Prostate gland (tissue), 2 donors: ENCODE results near the gene TMEM204. TPM values are rescaled to one million over a fixed set of nuclear protein-coding genes. Genes with fewer than 3 reads are reported as not detected.

Experiments used
- DNase-seq: peaks from one replicate; pipeline ENCODE4 v3.0.0-alpha.2; 2019; ENCODE audit warnings: low spot score
- H3K27ac ChIP-seq, 2 donors: fragments of 200-600 bp; sonication (generic); 2 replicates each; pipeline ENCODE4 v1.5.1; 2017 to 2019
- H3K27me3 ChIP-seq: fragments of 200-600 bp; sonication (generic); replicated peaks from 2 replicates; pipeline ENCODE4 v1.5.1; 2019; ENCODE audit not compliant: insufficient read depth
- H3K36me3 ChIP-seq, 2 donors: fragments of 200-600 bp; sonication (generic); 1 replicate in 1 of 2; 2 replicates in 1 of 2; pipeline versions ENCODE4 v1.5.1 to v1.8.1; 2017 to 2019
- H3K4me1 ChIP-seq: fragments of 200-600 bp; sonication (generic); replicated peaks from 2 replicates; pipeline ENCODE4 v1.5.1; 2019
- H3K4me3 ChIP-seq, 2 donors: fragments of 200-600 bp; sonication (generic); 2 replicates each; pipeline ENCODE4 v1.5.1; 2017 to 2019
- H3K9me3 ChIP-seq: fragments of 200-600 bp; sonication (generic); 2 replicates; pipeline ENCODE4 v1.5.1; 2017
- POLR2A ChIP-seq: fragments of 450-650 bp; IDR thresholded peaks from one replicate; pipeline ENCODE4 v1.6.1; 2016; ENCODE audit warnings: antibody characterized with exemption, mild to moderate bottlenecking
- POLR2AphosphoS5 ChIP-seq: sonication (generic); formaldehyde crosslinking; IDR thresholded peaks from one replicate; pipeline ENCODE4 v1.6.1; 2017; ENCODE audit warnings: antibody characterized with exemption
- WGBS: methylation state at CpG from one replicate; pipeline ENCODE4 v1.1.5; 2018; 5-methylcytosine and 5-hydroxymethylcytosine counted together
- intact Hi-C: fragments of 100-400 bp; cut with DNase I; formaldehyde crosslinking; loops from one replicate; pipeline ENCODE4 v1.14.2; 2022
- total RNA-seq, 2 donors: library from RNA; depleted of rRNA; stranded (reverse); fragments of >200 nt; gene quantifications; one replicate each; pipeline ENCODE4 v1.1.0, GENCODE V29; 2016
- TF ChIP-seq, protein P1 (sequence below), 4 experiments: fragments of 200-600 bp in 2 of 4; fragments of 450-650 bp in 2 of 4; sonication (generic) in 2 of 4; IDR thresholded peaks; 1 replicate in 3 of 4; 2 replicates in 1 of 4; pipeline ENCODE4 v1.5.1; 2016 to 2019; ENCODE audit warnings: antibody characterized with exemption in 4 of 4, mild to moderate bottlenecking in 2 of 4, moderate library complexity in 2 of 4

Gene TMEM204
- total RNA-seq, 2 donors from 2014 or later = 20.7 to 33.9 TPM

DNA sequence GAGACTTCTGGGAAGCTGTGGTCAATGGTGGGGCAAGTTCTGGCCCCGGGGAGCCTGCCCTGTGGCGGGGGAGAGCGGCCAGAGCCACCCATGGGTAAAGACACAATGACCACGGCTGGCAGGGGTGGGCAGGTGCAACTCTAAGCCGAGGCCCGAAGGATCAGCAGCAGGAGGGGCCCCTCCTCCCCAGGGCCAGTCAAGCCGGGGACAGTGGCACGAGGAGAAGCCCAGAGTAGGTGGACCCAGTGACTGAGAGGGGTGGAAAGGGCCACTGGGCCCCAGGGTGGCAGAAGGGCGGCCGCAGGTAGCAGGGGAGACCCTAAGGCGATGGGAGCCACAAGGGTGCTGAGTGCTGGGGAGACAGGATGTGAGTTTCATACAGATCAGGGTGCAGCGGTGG, 17.7 kb downstream of the TMEM204 start:
- TF ChIP-seq, protein P1, sequence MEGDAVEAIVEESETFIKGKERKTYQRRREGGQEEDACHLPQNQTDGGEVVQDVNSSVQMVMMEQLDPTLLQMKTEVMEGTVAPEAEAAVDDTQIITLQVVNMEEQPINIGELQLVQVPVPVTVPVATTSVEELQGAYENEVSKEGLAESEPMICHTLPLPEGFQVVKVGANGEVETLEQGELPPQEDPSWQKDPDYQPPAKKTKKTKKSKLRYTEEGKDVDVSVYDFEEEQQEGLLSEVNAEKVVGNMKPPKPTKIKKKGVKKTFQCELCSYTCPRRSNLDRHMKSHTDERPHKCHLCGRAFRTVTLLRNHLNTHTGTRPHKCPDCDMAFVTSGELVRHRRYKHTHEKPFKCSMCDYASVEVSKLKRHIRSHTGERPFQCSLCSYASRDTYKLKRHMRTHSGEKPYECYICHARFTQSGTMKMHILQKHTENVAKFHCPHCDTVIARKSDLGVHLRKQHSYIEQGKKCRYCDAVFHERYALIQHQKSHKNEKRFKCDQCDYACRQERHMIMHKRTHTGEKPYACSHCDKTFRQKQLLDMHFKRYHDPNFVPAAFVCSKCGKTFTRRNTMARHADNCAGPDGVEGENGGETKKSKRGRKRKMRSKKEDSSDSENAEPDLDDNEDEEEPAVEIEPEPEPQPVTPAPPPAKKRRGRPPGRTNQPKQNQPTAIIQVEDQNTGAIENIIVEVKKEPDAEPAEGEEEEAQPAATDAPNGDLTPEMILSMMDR (IDR thresholded peaks at IDR 0.05) = no peak
- TF ChIP-seq POLR2A (no peak), POLR2AphosphoS5 (no peak)
- no peaks in the 10 kb centered on the region for H3K27me3 ChIP-seq
- no peak overlapping the region for H3K4me3 ChIP-seq
- intact Hi-C loops = no loop called here
- H3K9me3 ChIP-seq = no peaks in the 10 kb centered on the region
- DNase-seq = no peak
- H3K36me3 ChIP-seq = peaks cover 0 to 8% of the 10 kb centered on the region in 2 donors
- H3K27ac ChIP-seq = peak overlapping the region in 1 of 2 donors; percentile 84
- peaks cover 24% of the 10 kb centered on the region for H3K4me1 ChIP-seq
- WGBS = 95% methylated on average over 11 of the region's 12 CpGs

DNA sequence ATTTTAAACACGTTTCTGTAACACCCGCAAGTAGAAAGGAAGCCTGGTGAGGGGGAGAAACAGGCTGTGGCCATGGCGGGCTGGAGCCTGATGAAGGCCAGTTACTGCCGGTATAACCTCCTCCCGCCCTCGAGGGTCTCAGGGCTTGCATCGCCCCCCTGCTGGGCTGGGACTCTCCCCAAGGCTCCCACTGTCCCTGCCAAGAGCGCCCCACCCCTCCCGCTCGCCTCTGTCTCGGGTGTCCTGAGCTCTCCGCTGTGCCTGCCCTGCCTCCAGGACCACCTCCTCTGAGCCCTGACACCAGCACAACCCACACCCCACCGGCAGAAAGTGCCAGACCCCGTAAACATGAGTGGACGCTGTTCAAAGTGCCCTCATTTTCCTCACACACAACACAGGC, 18.7 kb downstream of the TMEM204 start:
- Histone ChIP-seq H3K36me3 (peaks cover 0 to 8% of the 10 kb centered on the region in 2 donors), H3K27ac (no peak overlapping the region)

DNA sequence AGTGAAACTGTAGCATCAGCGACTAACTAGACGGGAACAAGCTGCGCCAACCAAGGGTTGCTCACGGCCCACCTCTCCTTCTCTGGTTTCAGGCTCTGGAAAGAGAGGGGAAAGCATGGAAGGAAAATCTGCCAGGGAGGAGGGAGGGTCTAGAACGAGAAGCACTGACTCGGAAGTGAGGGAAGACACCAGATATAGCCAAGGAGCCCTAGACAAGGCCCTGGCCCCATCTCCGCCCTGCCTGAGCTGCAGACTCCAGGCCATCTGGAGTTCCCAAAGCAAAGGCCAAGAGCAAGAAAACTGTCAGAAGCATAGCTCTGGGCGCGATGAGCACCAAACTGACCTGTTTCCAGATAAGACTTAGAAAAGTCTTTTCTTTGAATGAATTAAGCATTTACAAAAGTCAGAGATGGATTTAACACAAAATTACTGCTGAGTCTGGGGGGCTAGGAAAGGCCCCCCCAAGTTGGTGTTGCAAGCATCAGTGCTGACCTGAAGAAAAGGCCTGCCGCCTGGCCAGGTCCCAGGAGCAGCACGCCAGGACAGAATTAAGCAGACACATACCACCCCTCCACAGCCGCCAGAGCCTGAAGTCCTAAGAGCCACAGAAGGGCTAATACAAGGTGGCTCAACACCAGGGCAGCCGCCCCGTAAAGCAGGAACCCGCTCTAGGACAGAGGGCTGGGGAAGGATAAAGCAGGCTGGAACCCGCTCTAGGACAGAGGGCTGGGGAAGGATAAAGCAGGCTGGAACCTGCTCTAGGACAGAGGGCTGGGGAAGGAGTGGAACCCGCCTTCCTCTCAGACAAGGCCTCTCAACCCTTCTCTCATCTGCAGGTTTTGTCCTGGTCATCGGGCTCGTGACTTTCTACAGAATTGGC, 20.7 kb downstream of the TMEM204 start:
- 77% methylated on average over 19 of the region's 19 CpGs for whole genome bisulfite sequencing
- H3K9me3 ChIP-seq = no peaks in the 10 kb centered on the region
- DNase-seq = no peak
- intact Hi-C loops = no loop called here
- TF ChIP-seq POLR2AphosphoS5 = no peak
- TF ChIP-seq POLR2A = no peak
- TF ChIP-seq, protein P1 (IDR thresholded peaks at IDR 0.05) = no peak
- H3K27me3 ChIP-seq = no peaks in the 10 kb centered on the region
- peaks cover 5% of the 10 kb centered on the region for H3K4me1 ChIP-seq
- H3K4me3 ChIP-seq = no peak overlapping the region
- H3K27ac ChIP-seq = peak overlapping the region in 1 of 2 donors; percentile 14
- peaks cover 0 to 8% of the 10 kb centered on the region in 2 donors for H3K36me3 ChIP-seq

More for the DNA sequence above, 18.7 kb downstream of the TMEM204 start:
- WGBS = 81% methylated on average over 15 of the region's 15 CpGs
- TF ChIP-seq, protein P1 (IDR thresholded peaks at IDR 0.05) = no peak
- TF ChIP-seq POLR2A = no peak
- no peak for TF ChIP-seq POLR2AphosphoS5
- H3K27me3 ChIP-seq = no peaks in the 10 kb centered on the region
- intact Hi-C loops = no loop called here
- no peaks in the 10 kb centered on the region for H3K9me3 ChIP-seq
- H3K4me1 ChIP-seq = peaks cover 22% of the 10 kb centered on the region
- H3K4me3 ChIP-seq = no peak overlapping the region
- DNase-seq = no peak

DNA sequence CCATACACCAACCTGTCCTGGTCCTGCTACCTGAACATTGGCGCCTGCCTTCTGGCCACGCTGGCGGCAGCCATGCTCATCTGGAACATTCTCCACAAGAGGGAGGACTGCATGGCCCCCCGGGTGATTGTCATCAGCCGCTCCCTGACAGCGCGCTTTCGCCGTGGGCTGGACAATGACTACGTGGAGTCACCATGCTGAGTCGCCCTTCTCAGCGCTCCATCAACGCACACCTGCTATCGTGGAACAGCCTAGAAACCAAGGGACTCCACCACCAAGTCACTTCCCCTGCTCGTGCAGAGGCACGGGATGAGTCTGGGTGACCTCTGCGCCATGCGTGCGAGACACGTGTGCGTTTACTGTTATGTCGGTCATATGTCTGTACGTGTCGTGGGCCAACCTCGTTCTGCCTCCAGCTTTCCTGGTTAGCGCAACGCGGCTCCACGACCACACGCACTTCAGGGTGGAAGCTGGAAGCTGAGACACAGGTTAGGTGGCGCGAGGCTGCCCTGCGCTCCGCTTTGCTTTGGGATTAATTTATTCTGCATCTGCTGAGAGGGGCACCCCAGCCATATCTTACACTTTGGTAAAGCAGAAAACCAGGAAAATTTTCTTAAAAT, 21.5 kb downstream of the TMEM204 start:
- H3K9me3 ChIP-seq = no peaks in the 10 kb centered on the region
- intact Hi-C loops = no loop called here
- H3K36me3 ChIP-seq = peaks cover 0 to 8% of the 10 kb centered on the region in 2 donors

More for the DNA sequence above, 21.5 kb downstream of the TMEM204 start:
- WGBS = 98% methylated on average over 33 of the region's 34 CpGs
- peaks cover 5% of the 10 kb centered on the region for H3K4me1 ChIP-seq
- no peak overlapping the region for H3K27ac ChIP-seq
- no peak overlapping the region for H3K4me3 ChIP-seq
- DNase-seq = no peak
- TF ChIP-seq POLR2A = no peak
- TF ChIP-seq POLR2AphosphoS5 = no peak
- TF ChIP-seq, protein P1 (IDR thresholded peaks at IDR 0.05) = no peak
- no peaks in the 10 kb centered on the region for H3K27me3 ChIP-seq
